ENCODE measurements around the gene DAGLA.

DAGLA gene

GRCh38 chr11:61711037-61711436 lies 30.8 kb downstream of the DAGLA start:
- Histone ChIP-seq H3K27ac (ENCODE audit: low read depth, low read length) (no peak overlapping the region), H4K20me1 (ENCODE audit: low read depth, low read length) (no peaks in the 10 kb centered on the region)

DNA sequence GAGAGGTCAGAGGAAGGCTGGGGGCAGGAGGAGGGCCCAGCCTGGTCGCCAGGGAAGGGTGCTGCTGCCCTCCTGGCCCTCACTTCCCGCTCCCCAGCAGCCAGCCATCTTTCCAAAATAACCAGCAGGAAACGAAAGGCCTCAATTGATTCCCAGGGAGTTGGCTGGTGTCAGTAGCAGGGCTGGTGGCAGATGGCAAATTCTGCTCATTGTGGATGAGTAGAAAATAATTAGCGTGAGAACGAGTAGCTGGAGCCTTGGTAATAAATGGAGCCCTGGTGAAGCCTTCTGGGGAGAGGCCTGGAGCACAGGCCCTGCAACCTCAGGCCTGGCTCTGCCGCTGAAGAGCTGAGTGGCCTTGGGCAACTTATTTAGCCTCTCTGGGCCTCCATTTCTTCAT lies 31.3 kb downstream of the DAGLA start:
- no peak for TF ChIP-seq EZH2phosphoT487 (conservative IDR thresholded peaks at IDR 0.05; ENCODE audit: low read length)
- TF ChIP-seq CTCF (IDR thresholded peaks at IDR 0.05; ENCODE audit: insufficient read depth, low read length, poor library complexity, severe bottlenecking) = no peak
- Histone ChIP-seq H2AFZ (ENCODE audit: low read depth, low read length, severe bottlenecking) (no peak overlapping the region), H4K20me1 (ENCODE audit: low read depth, low read length) (no peaks in the 10 kb centered on the region), H3K27me3 (ENCODE audit: low read length) (no peaks in the 10 kb centered on the region), H3K36me3 (ENCODE audit: low read length) (no peaks in the 10 kb centered on the region), H3F3A (ENCODE audit: insufficient read depth) (no peaks in the 10 kb centered on the region), H3K27ac (ENCODE audit: low read depth, low read length) (no peak overlapping the region), H3K9me3 (ENCODE audit: insufficient read depth, low read length) (no peaks in the 10 kb centered on the region), H3K4me3 (ENCODE audit: insufficient read depth, low read length, poor library complexity, severe bottlenecking) (no peak overlapping the region), H3K9me2 (replicated peaks; ENCODE audit: insufficient read depth, low read length) (no peaks in the 10 kb centered on the region), H3K4me2 (ENCODE audit: low read depth, low read length, poor library complexity, severe bottlenecking) (no peak overlapping the region), H3K79me2 (ENCODE audit: insufficient read depth, low read length) (no peaks in the 10 kb centered on the region), H3K9ac (ENCODE audit: low read length) (no peak overlapping the region)

More at GRCh38 chr11:61711037-61711436, 30.8 kb downstream of the DAGLA start:
- Histone ChIP-seq H3K79me2 (ENCODE audit: insufficient read depth, low read length) (no peaks in the 10 kb centered on the region), H3K9me2 (replicated peaks; ENCODE audit: insufficient read depth, low read length) (no peaks in the 10 kb centered on the region), H3K36me3 (ENCODE audit: low read length) (no peaks in the 10 kb centered on the region), H3K9ac (ENCODE audit: low read length) (no peak overlapping the region), H3F3A (ENCODE audit: insufficient read depth) (no peaks in the 10 kb centered on the region), H3K27me3 (ENCODE audit: low read length) (no peaks in the 10 kb centered on the region), H3K4me2 (ENCODE audit: low read depth, low read length, poor library complexity, severe bottlenecking) (no peak overlapping the region), H3K4me3 (ENCODE audit: insufficient read depth, low read length, poor library complexity, severe bottlenecking) (no peak overlapping the region), H2AFZ (ENCODE audit: low read depth, low read length, severe bottlenecking) (no peak overlapping the region), H3K9me3 (ENCODE audit: insufficient read depth, low read length) (no peaks in the 10 kb centered on the region)
- TF ChIP-seq EZH2phosphoT487 (conservative IDR thresholded peaks at IDR 0.05; ENCODE audit: low read length) (no peak), CTCF (IDR thresholded peaks at IDR 0.05; ENCODE audit: insufficient read depth, low read length, poor library complexity, severe bottlenecking) (no peak)

GRCh38 chr11:61712314-61712713 lies 32.1 kb downstream of the DAGLA start:
- H3K27me3 ChIP-seq (ENCODE audit: low read length) = no peaks in the 10 kb centered on the region

More at GRCh38 chr11:61712314-61712713, 32.1 kb downstream of the DAGLA start:
- TF ChIP-seq EZH2phosphoT487 (conservative IDR thresholded peaks at IDR 0.05; ENCODE audit: low read length) (no peak), CTCF (IDR thresholded peaks at IDR 0.05; ENCODE audit: insufficient read depth, low read length, poor library complexity, severe bottlenecking) (no peak)
- H3K9me2 ChIP-seq (replicated peaks; ENCODE audit: insufficient read depth, low read length) = no peaks in the 10 kb centered on the region
- no peak overlapping the region for H3K9ac ChIP-seq (ENCODE audit: low read length)
- H3K4me3 ChIP-seq (ENCODE audit: insufficient read depth, low read length, poor library complexity, severe bottlenecking) = no peak overlapping the region
- no peak overlapping the region for H2AFZ ChIP-seq (ENCODE audit: low read depth, low read length, severe bottlenecking)
- H4K20me1 ChIP-seq (ENCODE audit: low read depth, low read length) = no peaks in the 10 kb centered on the region
- no peaks in the 10 kb centered on the region for H3F3A ChIP-seq (ENCODE audit: insufficient read depth)
- no peak overlapping the region for H3K27ac ChIP-seq (ENCODE audit: low read depth, low read length)
- no peaks in the 10 kb centered on the region for H3K79me2 ChIP-seq (ENCODE audit: insufficient read depth, low read length)
- no peak overlapping the region for H3K4me2 ChIP-seq (ENCODE audit: low read depth, low read length, poor library complexity, severe bottlenecking)
- H3K9me3 ChIP-seq (ENCODE audit: insufficient read depth, low read length) = no peaks in the 10 kb centered on the region
- H3K36me3 ChIP-seq (ENCODE audit: low read length) = no peaks in the 10 kb centered on the region

Measured in SU-DHL-6 (cell line).